ENCODE results near the gene WDR46.

Gene WDR46

DNA sequence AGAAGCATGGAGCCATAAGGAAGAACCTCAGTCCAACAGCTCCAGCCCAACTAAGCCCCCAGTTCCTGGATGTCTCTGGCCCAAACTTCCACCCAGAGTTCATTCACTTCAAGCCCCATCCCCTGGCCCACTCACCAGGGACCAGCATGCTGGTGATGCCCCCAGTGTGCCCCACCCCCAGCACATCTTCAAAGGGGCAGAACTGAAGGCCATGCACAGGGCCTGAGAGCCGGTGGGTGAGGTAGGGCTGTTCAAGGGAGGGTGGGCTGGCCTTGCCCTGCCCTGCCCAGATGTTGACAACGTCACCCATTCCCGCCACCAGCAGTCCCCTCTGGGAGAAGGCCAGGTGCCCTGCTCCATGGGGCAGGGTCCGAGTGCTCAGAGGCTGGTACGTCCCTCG is 8.5 kb downstream of the WDR46 start:
- Histone ChIP-seq H3K36me3 (peaks cover 37% of the 10 kb centered on the region), H3K9me3 (no peaks in the 10 kb centered on the region), H3K4me1 (ENCODE audit: control insufficient read depth in 1 of 2, insufficient read depth in 1 of 2, low read depth in 1 of 2, low read length in 1 of 2) (peaks cover 43 to 45% of the 10 kb centered on the region in 2 experiments), H3K27me3 (no peaks in the 10 kb centered on the region), H3K27ac (peak overlapping the region; percentile 90), H3K4me3 (ENCODE audit: low read depth in 1 of 2, low read length in 1 of 2) (no peak overlapping the region)
- TF ChIP-seq, protein P1, sequence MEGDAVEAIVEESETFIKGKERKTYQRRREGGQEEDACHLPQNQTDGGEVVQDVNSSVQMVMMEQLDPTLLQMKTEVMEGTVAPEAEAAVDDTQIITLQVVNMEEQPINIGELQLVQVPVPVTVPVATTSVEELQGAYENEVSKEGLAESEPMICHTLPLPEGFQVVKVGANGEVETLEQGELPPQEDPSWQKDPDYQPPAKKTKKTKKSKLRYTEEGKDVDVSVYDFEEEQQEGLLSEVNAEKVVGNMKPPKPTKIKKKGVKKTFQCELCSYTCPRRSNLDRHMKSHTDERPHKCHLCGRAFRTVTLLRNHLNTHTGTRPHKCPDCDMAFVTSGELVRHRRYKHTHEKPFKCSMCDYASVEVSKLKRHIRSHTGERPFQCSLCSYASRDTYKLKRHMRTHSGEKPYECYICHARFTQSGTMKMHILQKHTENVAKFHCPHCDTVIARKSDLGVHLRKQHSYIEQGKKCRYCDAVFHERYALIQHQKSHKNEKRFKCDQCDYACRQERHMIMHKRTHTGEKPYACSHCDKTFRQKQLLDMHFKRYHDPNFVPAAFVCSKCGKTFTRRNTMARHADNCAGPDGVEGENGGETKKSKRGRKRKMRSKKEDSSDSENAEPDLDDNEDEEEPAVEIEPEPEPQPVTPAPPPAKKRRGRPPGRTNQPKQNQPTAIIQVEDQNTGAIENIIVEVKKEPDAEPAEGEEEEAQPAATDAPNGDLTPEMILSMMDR (IDR thresholded peaks at IDR 0.05): no peak

DNA sequence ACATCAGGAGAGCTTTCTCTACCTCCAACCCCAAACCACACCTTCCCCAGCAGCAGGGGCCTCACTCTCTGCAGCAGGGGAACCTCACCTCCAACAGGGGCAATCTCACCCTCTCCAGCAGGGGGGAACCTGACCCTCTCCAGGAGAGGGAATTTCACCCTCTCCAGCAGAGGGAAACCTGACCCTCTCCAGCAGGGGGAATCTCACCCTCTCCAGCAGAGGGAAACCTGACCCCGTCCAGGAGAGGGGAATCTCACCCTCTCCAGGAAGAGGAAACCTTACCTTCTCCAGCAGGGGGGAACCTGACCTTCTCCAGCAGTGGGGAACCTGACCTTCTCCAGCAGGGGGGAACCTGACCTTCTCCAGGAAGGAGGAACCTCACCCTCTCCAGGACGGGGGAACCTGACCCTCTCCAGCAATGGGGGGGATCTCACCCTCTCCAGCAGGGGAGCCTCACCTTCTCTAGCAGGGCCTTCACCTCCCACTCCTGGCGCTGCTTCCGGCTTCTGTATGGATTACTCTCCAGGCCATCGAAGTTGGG is 9.0 kb downstream of the WDR46 start:
- H3K4me1 ChIP-seq (ENCODE audit: control insufficient read depth in 1 of 2, insufficient read depth in 1 of 2, low read depth in 1 of 2, low read length in 1 of 2): peaks cover 43 to 45% of the 10 kb centered on the region in 2 experiments
- H3K27ac ChIP-seq: peak overlapping the region; percentile 90
- H3K36me3 ChIP-seq: peaks cover 37% of the 10 kb centered on the region
- H3K27me3 ChIP-seq: no peaks in the 10 kb centered on the region
- H3K4me3 ChIP-seq (ENCODE audit: low read depth in 1 of 2, low read length in 1 of 2): no peak overlapping the region
- TF ChIP-seq, protein P1 (IDR thresholded peaks at IDR 0.05): peak; percentile 35
- no peaks in the 10 kb centered on the region for H3K9me3 ChIP-seq

DNA sequence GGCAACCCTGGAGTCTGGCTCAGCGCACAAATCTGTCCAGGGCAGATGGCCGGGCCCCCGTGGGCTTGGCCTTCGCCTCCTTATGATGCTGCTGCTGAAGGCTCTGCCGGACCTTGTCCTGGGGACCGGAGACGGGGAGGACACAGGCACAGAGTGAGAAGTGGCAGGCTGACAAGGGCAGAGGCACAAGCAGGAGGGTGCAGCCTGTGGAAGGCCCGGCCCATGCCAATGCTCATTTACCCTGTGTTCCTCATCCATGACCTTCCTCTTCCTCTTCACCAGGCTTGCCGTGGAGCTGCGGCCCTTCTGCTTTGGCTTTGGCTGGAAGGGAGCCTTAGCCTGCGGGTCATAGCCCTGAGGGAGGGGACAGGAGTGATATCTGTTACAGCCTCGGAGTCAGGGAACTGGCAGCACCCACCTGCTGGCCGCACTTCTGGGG is 9.8 kb downstream of the WDR46 start:
- H3K9me3 ChIP-seq: no peaks in the 10 kb centered on the region
- no peaks in the 10 kb centered on the region for H3K27me3 ChIP-seq
- peaks cover 37% of the 10 kb centered on the region for H3K36me3 ChIP-seq
- TF ChIP-seq, protein P1 (IDR thresholded peaks at IDR 0.05): no peak
- H3K27ac ChIP-seq: peak overlapping the region; percentile 90
- peak overlapping the region in 1 of 2 experiments; percentile 77 for H3K4me3 ChIP-seq (ENCODE audit: low read depth in 1 of 2, low read length in 1 of 2)
- peaks cover 43 to 45% of the 10 kb centered on the region in 2 experiments for H3K4me1 ChIP-seq (ENCODE audit: control insufficient read depth in 1 of 2, insufficient read depth in 1 of 2, low read depth in 1 of 2, low read length in 1 of 2)

DNA sequence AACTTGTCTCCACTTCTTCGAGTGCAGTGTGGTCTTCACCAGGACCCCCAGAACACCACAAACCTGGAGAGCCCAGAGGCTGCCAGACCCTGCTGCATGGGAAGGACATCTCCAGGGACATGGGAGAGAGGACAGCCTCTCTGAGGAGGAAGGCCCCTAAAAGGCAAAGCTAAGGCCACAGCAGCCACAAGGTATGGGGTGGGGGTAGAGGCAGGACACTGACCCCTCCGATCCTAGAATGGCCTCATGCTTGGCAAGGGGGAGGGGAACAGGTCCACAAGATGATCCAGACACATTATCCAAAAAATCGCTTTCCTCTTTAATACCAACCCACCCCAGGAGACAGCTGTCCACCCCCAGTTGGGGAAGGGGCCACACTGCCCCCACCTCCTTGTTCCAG is 10.2 kb downstream of the WDR46 start:
- Histone ChIP-seq H3K36me3 (peaks cover 37% of the 10 kb centered on the region), H3K4me1 (ENCODE audit: control insufficient read depth in 1 of 2, insufficient read depth in 1 of 2, low read depth in 1 of 2, low read length in 1 of 2) (peaks cover 43 to 45% of the 10 kb centered on the region in 2 experiments), H3K4me3 (ENCODE audit: low read depth in 1 of 2, low read length in 1 of 2) (peak overlapping the region in 1 of 2 experiments; percentile 77), H3K27me3 (no peaks in the 10 kb centered on the region), H3K9me3 (no peaks in the 10 kb centered on the region), H3K27ac (peak overlapping the region; percentile 90)
- TF ChIP-seq, protein P1 (IDR thresholded peaks at IDR 0.05): no peak

DNA sequence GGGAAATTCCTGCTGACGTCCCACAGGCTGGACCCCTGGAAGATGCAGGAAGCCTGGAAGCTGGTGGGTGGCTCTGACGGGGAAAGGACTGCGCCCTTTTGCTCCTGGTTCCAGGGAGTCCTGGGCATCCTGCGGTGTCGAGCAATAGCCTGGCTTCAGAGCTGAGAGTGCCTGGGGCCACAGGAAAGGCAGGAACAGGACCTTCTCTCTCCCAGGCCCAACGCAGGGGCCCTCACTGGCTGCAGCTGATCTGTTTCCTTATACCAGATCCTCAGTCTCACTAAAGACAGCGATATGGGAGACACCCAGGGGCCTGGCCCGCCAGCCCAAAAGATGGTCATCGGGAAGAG is 10.7 kb downstream of the WDR46 start:
- H3K36me3 ChIP-seq: peaks cover 37% of the 10 kb centered on the region
- H3K9me3 ChIP-seq: no peaks in the 10 kb centered on the region
- peak overlapping the region; percentile 90 for H3K27ac ChIP-seq
- H3K27me3 ChIP-seq: no peaks in the 10 kb centered on the region
- peak overlapping the region in 1 of 2 experiments; percentile 77 for H3K4me3 ChIP-seq (ENCODE audit: low read depth in 1 of 2, low read length in 1 of 2)
- TF ChIP-seq, protein P1 (IDR thresholded peaks at IDR 0.05): no peak
- H3K4me1 ChIP-seq (ENCODE audit: control insufficient read depth in 1 of 2, insufficient read depth in 1 of 2, low read depth in 1 of 2, low read length in 1 of 2): peaks cover 43 to 47% of the 10 kb centered on the region in 2 experiments
